Measurements from ENCODE around the gene CEP57.
"Not testable (repeated sequence)": the region's sequence is repeated elsewhere in the genome, so short reads cannot be mapped to it uniquely, and the experiment has no call there.

CEP57 gene

GRCh38 chr11:95805869-95806268, 15.6 kb downstream of the CEP57 start:
- Histone ChIP-seq H3K36me3 (ENCODE audit: insufficient read depth, low read length) (peaks cover 52% of the 10 kb centered on the region), H4K20me1 (ENCODE audit: insufficient read depth, low read length) (no peaks in the 10 kb centered on the region), H3K27ac (ENCODE audit: low read length) (no peak overlapping the region), H2AFZ (ENCODE audit: low read depth, low read length) (no peak overlapping the region), H3K4me1 (ENCODE audit: insufficient read depth, low read length) (no peaks in the 10 kb centered on the region), H3K79me2 (ENCODE audit: insufficient read depth, low read length) (peaks cover 4% of the 10 kb centered on the region; the same call in 1 of the 2 replicates), H3K9ac (ENCODE audit: low read depth, low read length) (no peak overlapping the region), H3K4me2 (ENCODE audit: insufficient read depth, low read length) (no peak overlapping the region), H3K4me3 (ENCODE audit: low read depth in 1 of 2, low read length in 2 of 2) (no peak overlapping the region), H3K27me3 (ENCODE audit: insufficient read depth, low read length, poor library complexity) (no peaks in the 10 kb centered on the region), H3K9me3 (ENCODE audit: insufficient read depth, low read length, severe bottlenecking) (no peaks in the 10 kb centered on the region)
- ATAC-seq (ENCODE audit: insufficient read depth, low read depth) (no peak), DNase-seq (no peak)
- TF ChIP-seq CTCF (IDR thresholded peaks at IDR 0.05; ENCODE audit: borderline replicate concordance, extremely low read depth, low read length, poor library complexity, severe bottlenecking) (no peak), EZH2 (IDR thresholded peaks at IDR 0.05; ENCODE audit: borderline replicate concordance, low read depth, low read length, severe bottlenecking) (no peak)

- not testable (repeated sequence) for H3K27me3 ChIP-seq (ENCODE audit: insufficient read depth, low read length, poor library complexity); H3K4me3 ChIP-seq (ENCODE audit: low read depth in 1 of 2, low read length in 2 of 2); H2AFZ ChIP-seq (ENCODE audit: low read depth, low read length); H3K9me3 ChIP-seq (ENCODE audit: insufficient read depth, low read length, severe bottlenecking); H3K4me1 ChIP-seq (ENCODE audit: insufficient read depth, low read length); DNase-seq; ATAC-seq (ENCODE audit: insufficient read depth, low read depth); H3K9ac ChIP-seq (ENCODE audit: low read depth, low read length); H3K27ac ChIP-seq (ENCODE audit: low read length); H3K79me2 ChIP-seq (ENCODE audit: insufficient read depth, low read length); H3K4me2 ChIP-seq (ENCODE audit: insufficient read depth, low read length); H4K20me1 ChIP-seq (ENCODE audit: insufficient read depth, low read length)
- H3K36me3 ChIP-seq (ENCODE audit: insufficient read depth, low read length): peaks cover 46% of the 10 kb centered on the region
Measured at GRCh38 chr11:95806464-95806863, 16.2 kb downstream of the CEP57 start.

- H3K36me3 ChIP-seq (ENCODE audit: insufficient read depth, low read length): peaks cover 39% of the 10 kb centered on the region
- not testable (repeated sequence) for H3K4me2 ChIP-seq (ENCODE audit: insufficient read depth, low read length); DNase-seq; H3K9ac ChIP-seq (ENCODE audit: low read depth, low read length); H3K9me3 ChIP-seq (ENCODE audit: insufficient read depth, low read length, severe bottlenecking); H2AFZ ChIP-seq (ENCODE audit: low read depth, low read length); H3K27ac ChIP-seq (ENCODE audit: low read length); H3K4me3 ChIP-seq (ENCODE audit: low read depth in 1 of 2, low read length in 2 of 2); H3K4me1 ChIP-seq (ENCODE audit: insufficient read depth, low read length); H4K20me1 ChIP-seq (ENCODE audit: insufficient read depth, low read length); H3K79me2 ChIP-seq (ENCODE audit: insufficient read depth, low read length); H3K27me3 ChIP-seq (ENCODE audit: insufficient read depth, low read length, poor library complexity); ATAC-seq (ENCODE audit: insufficient read depth, low read depth)
Measured at GRCh38 chr11:95811052-95811451, 20.8 kb downstream of the CEP57 start.

- H3K27me3 ChIP-seq (ENCODE audit: insufficient read depth, low read length, poor library complexity): no peaks in the 10 kb centered on the region
- no peak overlapping the region for H3K4me3 ChIP-seq (ENCODE audit: low read depth in 1 of 2, low read length in 2 of 2)
- no peak for TF ChIP-seq CTCF (IDR thresholded peaks at IDR 0.05; ENCODE audit: borderline replicate concordance, extremely low read depth, low read length, poor library complexity, severe bottlenecking)
- TF ChIP-seq EZH2 (IDR thresholded peaks at IDR 0.05; ENCODE audit: borderline replicate concordance, low read depth, low read length, severe bottlenecking): no peak
- H4K20me1 ChIP-seq (ENCODE audit: insufficient read depth, low read length): no peaks in the 10 kb centered on the region
- H3K4me2 ChIP-seq (ENCODE audit: insufficient read depth, low read length): no peak overlapping the region
- H3K4me1 ChIP-seq (ENCODE audit: insufficient read depth, low read length): no peaks in the 10 kb centered on the region
- H3K79me2 ChIP-seq (ENCODE audit: insufficient read depth, low read length): 0 out of 2 replicates have a peak, but pooled peaks cover 2% of the 10 kb centered on the region
- no peak overlapping the region for H3K27ac ChIP-seq (ENCODE audit: low read length)
- ATAC-seq (ENCODE audit: insufficient read depth, low read depth) (no peak), DNase-seq (no peak)
- no peak overlapping the region for H3K9ac ChIP-seq (ENCODE audit: low read depth, low read length)
- H3K36me3 ChIP-seq (ENCODE audit: insufficient read depth, low read length): peaks cover 70% of the 10 kb centered on the region
- no peak overlapping the region for H2AFZ ChIP-seq (ENCODE audit: low read depth, low read length)
- no peaks in the 10 kb centered on the region for H3K9me3 ChIP-seq (ENCODE audit: insufficient read depth, low read length, severe bottlenecking)
Measured at GRCh38 chr11:95816037-95816436, 25.7 kb downstream of the CEP57 start.
